NT2/D1 (cell line): ENCODE measurements around the gene LST1.

Experiments used
- SUZ12 ChIP-seq: IDR thresholded peaks from 2 replicates; pipeline ENCODE4 v1.6.1; 2011; ENCODE audit not compliant: insufficient read length, insufficient read depth; ENCODE audit errors: extremely low read depth
- YY1 ChIP-seq: IDR thresholded peaks from 2 replicates; pipeline ENCODE4 v1.6.1; 2011; ENCODE audit not compliant: insufficient read length, insufficient read depth
- ZNF274 ChIP-seq: IDR thresholded peaks from 2 replicates; pipeline ENCODE4 v1.6.1; 2011; ENCODE audit warnings: mild to moderate bottlenecking, low read depth, low read length

- TF ChIP-seq ZNF274 (no peak), YY1 (no peak), SUZ12 (no peak)
These were observed 6.3 kb upstream of the LST1 start for GRCh38 chr6:31579546-31580437.
